Panc1 (cell line): ENCODE measurements around the gene CACUL1.
"Not testable (repeated sequence)": the region's sequence is repeated elsewhere in the genome, so short reads cannot be mapped to it uniquely, and the experiment has no call there.

ENCODE experiments used
- POLR2AphosphoS5 ChIP-seq: IDR thresholded peaks from 2 replicates; pipeline ENCODE4 v1.6.1; 2012; ENCODE audit warnings: mild to moderate bottlenecking, low read depth, low read length, moderate library complexity
- TF ChIP-seq, protein P1 (sequence below), 2 experiments: IDR thresholded peaks; 2 replicates each; pipeline ENCODE4 v1.6.1; 2011 to 2012; ENCODE audit warnings: low read depth in 2 of 2, control low read depth in 1 of 2, low read length in 1 of 2, mild to moderate bottlenecking in 1 of 2, moderate library complexity in 1 of 2; ENCODE audit not compliant: insufficient read depth in 1 of 2
- TF ChIP-seq, protein P2 (sequence below): fragments of 450-650 bp; IDR thresholded peaks from 2 replicates; pipeline ENCODE4 v1.5.1; 2017; ENCODE audit warnings: mild to moderate bottlenecking

DNA sequence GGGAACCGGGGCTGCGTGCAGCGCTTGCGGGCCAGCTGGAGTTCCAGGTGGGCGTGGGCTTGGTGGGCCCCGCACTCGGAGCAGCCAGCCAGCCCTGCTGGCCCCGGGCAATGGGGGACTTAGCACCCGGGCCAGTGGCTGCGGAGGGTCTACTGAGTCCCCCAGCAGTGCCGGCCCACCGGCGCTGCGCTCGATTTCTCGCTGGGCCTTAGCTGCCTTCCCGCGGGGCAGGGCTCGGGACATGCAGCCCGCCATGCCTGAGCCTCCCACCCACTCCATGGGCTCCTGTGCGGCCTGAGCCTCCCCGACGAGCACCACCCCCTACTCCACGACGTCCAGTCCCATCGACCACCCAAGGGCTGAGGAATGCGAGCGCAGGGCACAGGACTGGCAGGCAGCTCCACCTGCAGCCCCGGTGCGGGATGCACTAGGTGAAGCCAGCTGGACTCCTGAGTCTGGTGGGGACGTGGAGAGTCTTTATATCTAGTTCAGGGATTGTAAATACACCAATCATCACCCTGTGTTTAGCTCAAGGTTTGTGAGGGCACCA lies 28.2 kb upstream of the CACUL1 start:
- TF ChIP-seq POLR2AphosphoS5, result not testable (repeated sequence)
- TF ChIP-seq, protein P1, sequence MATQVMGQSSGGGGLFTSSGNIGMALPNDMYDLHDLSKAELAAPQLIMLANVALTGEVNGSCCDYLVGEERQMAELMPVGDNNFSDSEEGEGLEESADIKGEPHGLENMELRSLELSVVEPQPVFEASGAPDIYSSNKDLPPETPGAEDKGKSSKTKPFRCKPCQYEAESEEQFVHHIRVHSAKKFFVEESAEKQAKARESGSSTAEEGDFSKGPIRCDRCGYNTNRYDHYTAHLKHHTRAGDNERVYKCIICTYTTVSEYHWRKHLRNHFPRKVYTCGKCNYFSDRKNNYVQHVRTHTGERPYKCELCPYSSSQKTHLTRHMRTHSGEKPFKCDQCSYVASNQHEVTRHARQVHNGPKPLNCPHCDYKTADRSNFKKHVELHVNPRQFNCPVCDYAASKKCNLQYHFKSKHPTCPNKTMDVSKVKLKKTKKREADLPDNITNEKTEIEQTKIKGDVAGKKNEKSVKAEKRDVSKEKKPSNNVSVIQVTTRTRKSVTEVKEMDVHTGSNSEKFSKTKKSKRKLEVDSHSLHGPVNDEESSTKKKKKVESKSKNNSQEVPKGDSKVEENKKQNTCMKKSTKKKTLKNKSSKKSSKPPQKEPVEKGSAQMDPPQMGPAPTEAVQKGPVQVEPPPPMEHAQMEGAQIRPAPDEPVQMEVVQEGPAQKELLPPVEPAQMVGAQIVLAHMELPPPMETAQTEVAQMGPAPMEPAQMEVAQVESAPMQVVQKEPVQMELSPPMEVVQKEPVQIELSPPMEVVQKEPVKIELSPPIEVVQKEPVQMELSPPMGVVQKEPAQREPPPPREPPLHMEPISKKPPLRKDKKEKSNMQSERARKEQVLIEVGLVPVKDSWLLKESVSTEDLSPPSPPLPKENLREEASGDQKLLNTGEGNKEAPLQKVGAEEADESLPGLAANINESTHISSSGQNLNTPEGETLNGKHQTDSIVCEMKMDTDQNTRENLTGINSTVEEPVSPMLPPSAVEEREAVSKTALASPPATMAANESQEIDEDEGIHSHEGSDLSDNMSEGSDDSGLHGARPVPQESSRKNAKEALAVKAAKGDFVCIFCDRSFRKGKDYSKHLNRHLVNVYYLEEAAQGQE (IDR thresholded peaks at IDR 0.05; ENCODE audit: insufficient read depth in 1 of 2, low read depth in 2 of 2, low read length in 1 of 2), result not testable (repeated sequence)
- TF ChIP-seq, protein P2, sequence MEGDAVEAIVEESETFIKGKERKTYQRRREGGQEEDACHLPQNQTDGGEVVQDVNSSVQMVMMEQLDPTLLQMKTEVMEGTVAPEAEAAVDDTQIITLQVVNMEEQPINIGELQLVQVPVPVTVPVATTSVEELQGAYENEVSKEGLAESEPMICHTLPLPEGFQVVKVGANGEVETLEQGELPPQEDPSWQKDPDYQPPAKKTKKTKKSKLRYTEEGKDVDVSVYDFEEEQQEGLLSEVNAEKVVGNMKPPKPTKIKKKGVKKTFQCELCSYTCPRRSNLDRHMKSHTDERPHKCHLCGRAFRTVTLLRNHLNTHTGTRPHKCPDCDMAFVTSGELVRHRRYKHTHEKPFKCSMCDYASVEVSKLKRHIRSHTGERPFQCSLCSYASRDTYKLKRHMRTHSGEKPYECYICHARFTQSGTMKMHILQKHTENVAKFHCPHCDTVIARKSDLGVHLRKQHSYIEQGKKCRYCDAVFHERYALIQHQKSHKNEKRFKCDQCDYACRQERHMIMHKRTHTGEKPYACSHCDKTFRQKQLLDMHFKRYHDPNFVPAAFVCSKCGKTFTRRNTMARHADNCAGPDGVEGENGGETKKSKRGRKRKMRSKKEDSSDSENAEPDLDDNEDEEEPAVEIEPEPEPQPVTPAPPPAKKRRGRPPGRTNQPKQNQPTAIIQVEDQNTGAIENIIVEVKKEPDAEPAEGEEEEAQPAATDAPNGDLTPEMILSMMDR, result not testable (repeated sequence)
